Stimulated activated CD8-positive, alpha-beta memory T cell treated with anti-CD3 and anti-CD28 coated beads, Interleukin-4, amount 100 ng/mL, for 48 hours (primary cell): ENCODE measurements around the gene CDH2.

Experiments used
- DNase-seq: peaks from one replicate; pipeline ENCODE4 v3.0.0-alpha.2; 2020

The CDH2 gene

DNA sequence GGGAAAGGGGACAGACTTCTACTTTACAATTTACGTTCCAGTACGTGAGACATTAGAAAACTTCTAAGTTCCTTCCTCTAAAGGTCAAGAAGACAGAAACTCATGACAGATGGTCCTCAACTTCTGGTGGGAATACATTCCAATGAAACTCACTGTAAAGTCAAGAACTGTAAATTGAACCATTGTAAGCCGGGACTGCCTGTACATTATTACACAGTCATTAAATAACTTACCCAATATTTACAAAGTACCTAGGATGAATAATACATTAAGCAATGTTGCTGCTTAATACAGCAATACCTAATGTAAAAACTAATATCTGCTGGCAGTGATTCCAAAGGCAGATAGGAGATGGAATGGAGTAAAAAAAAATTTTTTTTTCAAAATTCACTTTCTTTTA is 51.9 kb downstream of the CDH2 start:
- no peak for DNase-seq

DNA sequence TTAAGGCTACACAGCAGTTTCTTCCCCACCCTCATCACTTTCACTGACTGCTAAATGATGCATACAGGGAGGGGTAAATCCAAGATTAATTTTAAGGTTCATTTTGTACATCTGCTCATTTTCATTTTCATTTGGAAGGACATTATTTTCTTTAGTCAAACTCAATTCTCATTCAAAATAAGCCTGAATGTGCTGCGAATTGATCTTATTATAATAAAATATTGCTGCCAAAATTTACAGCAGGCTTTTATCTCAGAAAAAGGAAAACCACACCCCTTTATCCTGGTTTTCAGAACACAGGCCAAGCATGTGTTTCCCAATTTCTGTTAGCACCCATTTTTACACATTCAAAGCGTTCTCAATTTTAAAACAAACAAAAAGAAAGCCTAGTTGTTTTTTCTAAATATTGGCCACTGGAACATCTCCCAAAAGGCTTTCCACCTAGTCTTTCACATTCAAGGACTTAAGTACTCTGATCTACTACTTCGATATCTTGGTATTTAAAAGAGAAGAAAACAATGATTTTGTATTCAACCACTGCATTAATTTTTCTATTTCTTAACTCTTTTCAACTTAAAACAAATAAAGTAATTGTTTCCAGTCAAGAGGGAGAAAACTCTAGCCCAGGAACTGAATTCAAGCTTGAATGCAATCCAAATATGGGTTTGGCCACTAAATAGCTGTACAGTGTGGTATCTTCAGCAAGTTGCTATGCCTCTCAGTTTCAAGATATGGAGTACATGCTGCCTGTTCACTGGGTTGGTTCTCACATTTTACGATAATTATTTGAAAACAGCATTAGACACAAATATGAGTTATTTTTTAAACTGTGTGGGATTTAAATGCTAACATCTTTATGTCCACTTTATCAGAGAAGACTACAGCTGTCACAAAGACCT is 52.5 kb downstream of the CDH2 start:
- DNase-seq: no peak

DNA sequence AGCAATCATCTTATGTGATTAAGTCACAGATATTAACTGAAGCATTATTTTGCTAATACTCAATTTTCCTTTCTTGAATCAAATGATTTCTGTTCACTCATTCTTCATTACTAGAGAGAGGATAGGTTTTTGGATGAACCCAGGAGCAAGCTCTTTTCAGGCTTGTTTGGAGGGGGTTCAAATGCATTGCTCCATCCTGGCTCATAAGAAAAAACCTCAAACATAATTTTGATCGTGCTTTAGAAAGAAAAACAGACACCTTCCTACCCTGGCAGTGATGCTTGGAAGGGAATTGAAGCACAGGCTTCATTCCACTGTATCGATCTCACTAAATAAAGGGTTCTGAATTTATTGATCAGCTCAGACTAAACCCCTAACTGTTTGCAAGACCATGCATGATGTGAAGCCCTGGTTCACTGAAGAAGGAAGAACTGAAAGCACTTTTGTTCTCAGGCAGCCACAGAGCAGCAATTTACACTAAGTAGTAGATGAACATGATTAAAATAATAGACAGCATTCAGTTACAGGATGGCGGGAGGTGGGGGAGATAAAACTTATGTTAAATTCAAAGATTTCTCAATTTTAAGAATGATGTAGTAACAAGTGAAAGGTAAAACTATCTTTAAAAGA is 53.4 kb downstream of the CDH2 start:
- DNase-seq: no peak

DNA sequence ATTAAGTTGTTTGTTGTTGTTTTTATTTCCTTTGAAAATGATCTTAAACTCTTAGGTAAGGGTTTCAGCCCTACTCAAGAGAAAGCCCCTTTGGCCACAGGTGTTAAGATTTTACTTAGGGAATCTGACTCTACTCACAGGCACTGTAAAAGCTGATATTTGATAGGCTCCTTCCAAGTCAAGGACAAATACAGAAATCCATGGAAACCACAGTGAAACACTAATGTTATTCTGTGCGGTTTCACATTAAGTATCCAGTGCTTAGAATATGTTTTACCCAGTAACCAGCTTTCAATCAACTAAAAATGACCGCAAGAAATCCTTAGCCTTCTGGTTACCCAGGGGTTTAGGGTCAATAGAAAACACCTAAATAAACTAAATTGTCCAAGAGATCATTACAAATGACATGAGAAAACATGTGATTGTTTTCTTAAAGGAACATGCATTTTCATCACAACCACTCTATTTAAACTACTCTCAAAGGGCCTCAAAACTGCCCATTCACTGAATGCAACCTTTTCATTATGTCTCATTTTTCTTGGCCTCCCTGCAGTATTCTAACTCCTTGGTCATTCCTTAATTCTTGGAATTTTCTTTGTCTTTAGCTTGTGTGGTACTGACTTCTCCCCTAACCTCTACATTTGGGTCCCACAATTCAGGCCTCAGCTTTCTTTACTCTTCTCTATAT is 56.0 kb downstream of the CDH2 start:
- no peak for DNase-seq

DNA sequence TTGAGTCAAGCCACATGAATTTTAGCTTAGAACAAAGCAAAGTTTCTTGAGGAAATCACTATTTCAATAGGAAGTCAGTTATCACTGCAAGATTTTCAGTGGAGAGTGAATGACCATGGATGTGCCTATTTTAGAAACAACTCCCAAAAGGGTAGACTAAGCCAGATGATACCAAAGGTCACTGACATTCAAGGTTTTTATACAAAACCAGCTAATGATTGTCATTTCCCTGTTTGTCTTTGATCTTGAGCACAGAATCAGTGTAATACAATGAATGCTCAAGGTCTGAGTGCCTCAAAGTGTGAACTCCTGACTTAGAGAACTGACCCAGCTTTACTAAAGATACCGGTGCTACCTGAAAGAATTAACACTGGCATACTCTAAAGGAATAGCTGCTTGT is 60.5 kb downstream of the CDH2 start:
- no peak for DNase-seq

DNA sequence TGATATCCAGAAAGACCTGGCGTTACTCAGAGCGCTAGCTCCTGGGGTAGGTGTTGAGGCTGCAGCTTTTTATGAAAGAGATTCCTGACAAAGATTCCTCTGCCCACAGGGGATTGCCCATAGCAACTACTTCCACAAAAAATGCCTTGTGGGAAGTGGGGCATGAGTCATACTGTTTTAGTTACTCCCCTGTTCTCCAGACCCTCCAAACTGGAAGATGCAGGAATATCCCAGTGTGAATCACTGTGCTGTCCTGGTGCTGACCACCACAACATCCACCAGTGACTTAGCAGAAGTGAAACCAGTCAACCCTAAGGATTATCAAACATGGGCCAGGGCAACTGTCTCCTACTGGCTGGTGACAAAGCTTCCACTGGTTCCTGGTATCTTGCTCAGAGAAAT is 61.8 kb downstream of the CDH2 start:
- no peak for DNase-seq

DNA sequence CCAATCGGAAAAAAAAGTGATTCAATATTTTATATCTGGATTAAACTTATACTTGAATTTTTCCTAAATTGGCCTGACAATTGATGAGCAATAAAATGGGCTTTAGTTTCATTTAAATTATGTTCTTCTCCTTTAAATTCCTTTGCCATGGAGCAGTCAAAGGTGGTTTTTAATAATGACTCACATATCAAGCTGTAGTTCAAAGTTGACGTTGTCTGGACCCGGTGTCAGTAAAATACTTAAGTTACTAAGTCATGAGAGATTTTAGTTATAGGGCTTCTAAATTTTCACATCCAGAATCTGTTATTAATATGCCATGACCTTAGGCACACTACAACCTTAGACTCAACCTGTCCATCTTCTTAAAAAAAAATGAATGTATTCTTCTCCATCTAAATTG is 62.5 kb downstream of the CDH2 start:
- no peak for DNase-seq

DNA sequence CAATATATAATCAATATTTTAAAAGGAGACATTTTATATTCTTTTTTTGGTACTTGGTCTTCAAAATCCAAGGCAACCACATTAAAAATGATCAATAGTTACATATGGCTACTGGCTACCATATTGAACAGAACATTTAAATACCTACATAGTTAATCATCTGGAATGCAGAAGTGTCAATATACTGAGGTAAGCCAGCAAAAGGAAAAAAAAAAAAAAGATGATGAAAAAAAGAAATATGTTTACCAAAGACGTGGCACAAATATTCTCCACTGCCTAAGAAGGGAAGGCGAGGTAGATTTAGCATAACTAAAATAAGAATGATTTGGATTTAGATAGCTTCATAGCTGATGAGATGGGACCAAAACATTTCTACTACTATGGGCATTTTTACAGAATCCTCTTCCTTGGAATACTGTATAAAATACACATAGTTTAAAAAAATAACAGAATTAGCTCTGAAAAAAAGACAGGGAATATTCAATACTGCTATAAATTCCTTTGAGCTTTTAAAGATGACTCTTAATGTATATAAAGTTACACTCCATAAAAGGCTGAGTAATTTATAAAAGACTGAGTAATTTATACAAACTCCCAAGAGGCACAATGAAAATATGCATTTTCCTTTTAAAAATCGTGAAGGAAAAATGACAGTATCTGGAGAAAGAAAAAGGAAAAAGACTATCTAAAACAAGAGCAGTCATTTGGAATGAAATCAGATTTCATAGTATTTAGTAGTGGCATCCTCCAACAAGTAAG is 63.5 kb downstream of the CDH2 start:
- no peak for DNase-seq

DNA sequence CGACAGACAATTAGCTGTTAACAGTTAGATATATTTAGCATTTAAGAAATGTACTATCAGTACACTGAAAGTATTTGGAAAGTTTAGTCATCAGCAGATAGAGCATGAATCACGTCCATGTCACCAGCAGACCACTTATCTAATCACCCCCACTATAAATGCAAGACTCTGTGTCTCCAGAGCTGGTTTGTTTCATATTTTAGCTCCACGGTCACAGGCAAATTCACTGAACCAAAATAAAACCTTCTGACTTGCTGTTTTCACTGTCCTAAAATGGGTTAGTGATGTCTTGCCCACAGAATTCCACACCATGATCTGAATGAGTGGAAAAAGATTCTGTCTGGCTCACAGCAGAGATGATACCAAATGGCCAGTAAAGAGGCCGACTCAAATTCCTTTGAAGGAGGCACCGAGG is 64.9 kb downstream of the CDH2 start:
- DNase-seq: no peak

- DNase-seq: no peak
Measured at GRCh38 chr18:28110924-28111323, 66.0 kb downstream of the CDH2 start.

- DNase-seq: no peak
Measured at GRCh38 chr18:28109781-28110560, 67.0 kb downstream of the CDH2 start.

DNA sequence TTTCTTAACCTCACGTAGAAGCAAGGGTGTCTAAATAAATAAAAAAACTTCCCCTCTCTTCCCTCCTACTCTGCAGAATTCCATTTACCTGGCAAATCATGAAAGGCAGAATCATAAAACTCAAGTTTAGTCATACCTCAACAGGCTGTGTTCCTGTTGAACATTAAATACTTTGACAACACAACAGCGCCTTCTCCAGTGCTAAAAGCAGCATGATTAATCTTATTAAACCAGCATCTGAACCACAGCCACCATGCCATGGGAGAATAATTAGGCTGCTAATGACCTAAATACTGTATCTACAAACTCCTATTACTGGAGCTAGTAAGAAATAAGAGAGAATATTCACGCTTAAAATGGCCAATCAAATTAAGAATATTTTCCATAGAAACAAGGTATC is 68.1 kb downstream of the CDH2 start:
- no peak for DNase-seq

DNA sequence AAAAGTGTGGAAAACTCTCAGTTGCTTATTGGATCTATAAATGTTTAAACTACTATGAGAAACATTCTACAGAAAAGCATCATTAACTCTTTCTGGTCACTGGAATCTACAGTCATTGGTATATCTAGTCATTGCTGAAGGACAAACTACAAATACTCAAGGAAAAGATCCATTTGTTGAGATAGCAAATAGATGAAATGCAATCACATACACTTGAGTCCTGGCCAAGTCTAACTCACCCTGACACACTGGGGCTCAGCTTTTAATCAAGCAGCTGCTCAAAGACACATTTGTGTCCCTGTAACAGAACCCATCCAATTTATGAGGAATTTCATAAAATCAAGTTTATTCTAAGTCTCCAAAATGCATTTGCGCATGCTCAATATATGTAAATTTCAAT is 68.7 kb downstream of the CDH2 start:
- DNase-seq: no peak

DNA sequence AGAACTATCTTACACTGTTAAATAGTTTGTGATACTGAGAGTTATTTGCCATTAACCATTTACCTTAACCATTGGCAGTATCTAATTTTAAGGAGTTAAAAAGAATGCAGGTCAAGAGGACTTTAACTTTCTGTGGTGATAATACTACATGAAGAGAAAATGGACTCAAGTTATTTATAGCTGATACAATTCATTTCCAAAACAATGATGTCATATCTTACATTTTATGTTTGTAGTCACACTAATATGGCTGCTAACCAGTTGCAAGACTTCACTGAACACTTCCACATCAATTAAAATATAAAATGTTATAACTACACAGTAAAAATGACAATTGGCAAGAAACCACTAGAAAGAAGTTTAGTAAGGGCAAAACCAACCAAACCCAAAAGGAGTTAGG is 77.7 kb downstream of the CDH2 start:
- no peak for DNase-seq

- DNase-seq: no peak
Measured at GRCh38 chr18:28095631-28096030, 81.3 kb downstream of the CDH2 start.

GRCh38 chr18:28095041-28095440 is 81.9 kb downstream of the CDH2 start:
- DNase-seq: no peak

DNA sequence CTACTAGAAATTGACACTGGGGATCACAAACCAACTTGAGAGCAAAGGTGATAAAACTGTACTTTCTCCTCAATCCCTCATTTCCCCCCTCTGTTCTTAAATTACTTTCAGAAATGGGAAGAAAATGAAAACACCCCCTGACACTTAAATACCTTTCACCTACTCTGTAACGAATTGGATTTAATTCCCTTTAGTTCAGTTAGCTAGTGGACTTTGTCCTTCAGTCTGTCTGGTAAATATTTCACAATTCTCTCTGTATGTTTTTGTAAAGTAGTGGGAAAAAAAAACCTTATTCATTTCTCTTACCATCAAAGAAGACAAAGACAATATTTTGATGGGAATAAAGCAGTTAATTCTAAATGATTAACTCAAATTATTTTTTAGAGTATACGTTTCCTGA is 85.7 kb downstream of the CDH2 start:
- DNase-seq: no peak

DNA sequence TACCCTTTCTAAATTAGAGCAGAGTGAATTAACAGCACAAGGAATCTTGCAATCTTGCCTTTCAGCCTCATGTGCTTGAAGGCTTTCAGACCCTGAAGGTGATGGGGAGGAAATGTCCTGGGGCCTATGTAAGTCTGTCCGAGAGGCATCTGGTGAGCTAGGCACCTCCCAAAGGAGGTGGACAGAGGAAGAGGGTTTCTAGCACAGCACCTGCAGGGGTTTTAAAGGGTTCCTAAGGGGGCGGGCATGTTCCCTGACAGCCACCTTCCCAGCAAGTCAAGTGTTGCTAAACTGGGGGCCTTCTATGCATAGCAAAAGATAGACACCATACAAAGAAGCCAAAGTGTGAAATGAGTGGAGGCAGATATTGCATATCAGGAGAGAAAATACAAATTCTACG is 88.5 kb downstream of the CDH2 start:
- DNase-seq: no peak

GRCh38 chr18:28086670-28087552 is 90.0 kb downstream of the CDH2 start:
- no peak for DNase-seq

GRCh38 chr18:28081516-28081915 is 95.4 kb downstream of the CDH2 start:
- DNase-seq: no peak

DNA sequence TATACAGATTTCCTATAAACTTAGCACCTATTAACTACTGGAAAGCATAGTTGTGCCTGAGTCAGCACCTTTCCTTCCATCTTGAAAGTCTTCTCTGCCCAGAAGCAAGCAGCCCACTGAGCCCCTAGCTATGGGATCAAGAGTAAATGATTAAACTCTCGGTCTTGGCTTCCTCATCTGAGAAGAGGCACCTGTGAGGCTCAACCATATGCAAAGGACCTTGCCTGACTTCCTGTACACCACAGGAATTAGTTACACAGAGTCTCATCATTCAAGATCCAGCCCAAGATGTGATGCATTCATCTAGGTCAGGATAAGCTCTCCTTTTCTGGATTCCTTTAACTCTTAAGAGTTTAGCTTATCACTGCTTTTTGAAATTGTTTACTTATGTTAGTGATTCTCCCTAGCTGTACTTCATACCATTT is 96.0 kb downstream of the CDH2 start:
- DNase-seq: no peak
